Pancreas (tissue), 10 donors: ENCODE results near the gene DBT. TPM values are rescaled to one million over a fixed set of nuclear protein-coding genes. Genes with fewer than 3 reads are reported as not detected.
A peak's percentile ranks its signal among the peaks of the same experiment; 100 is the strongest.
"Not testable (repeated sequence)": the region's sequence is repeated elsewhere in the genome, so short reads cannot be mapped to it uniquely, and the experiment has no call there.

ENCODE experiments used
- ATAC-seq, 4 donors: fragments of 200-7000 bp; cut with Tn5 transposase; one replicate each; pipeline versions ENCODE4 v1.8.0 to v1.9.1; 2020; ENCODE audit warnings: mild to moderate bottlenecking in 4 of 4, moderate library complexity in 4 of 4
- DNase-seq, 6 donors: peaks; one replicate each; pipeline ENCODE4 v3.0.0-alpha.2; 2020
- FAIRE-seq: peaks from 2 replicates; lab custom pipeline; 2012; peaks lifted over from hg19 to GRCh38; lab: Jason Lieb, UNC
- H3K27ac ChIP-seq, 4 donors: fragments of 200-600 bp; sonication (generic); 1 replicate in 3 of 4; 2 replicates in 1 of 4; pipeline versions ENCODE4 v1.5.0 to v1.8.0; 2020
- H3K27me3 ChIP-seq, 4 donors: fragments of 200-600 bp; one replicate each; pipeline ENCODE4 v1.8.0; 2021
- H3K36me3 ChIP-seq, 3 donors: fragments of 200-600 bp; sonication (generic) in 1 of 3; one replicate each; pipeline versions ENCODE4 v1.5.0 to v1.8.0; 2020 to 2021
- H3K4me1 ChIP-seq, 3 donors: fragments of 200-600 bp; one replicate each; pipeline ENCODE4 v1.8.0; 2021
- H3K4me3 ChIP-seq, 4 donors: fragments of 200-600 bp; sonication (generic) in 2 of 4; one replicate each; pipeline versions ENCODE4 v1.5.0 to v1.8.0; 2020 to 2021
- H3K9me3 ChIP-seq, 4 donors: fragments of 200-600 bp; one replicate each; pipeline ENCODE4 v1.8.0; 2021
- CTCF ChIP-seq, 4 donors: fragments of 200-600 bp; sonication (generic) in 3 of 4; IDR thresholded peaks; one replicate each; pipeline versions ENCODE4 v1.5.0 to v1.8.0; 2021; ENCODE audit warnings: antibody characterized with exemption in 4 of 4
- WGBS, 2 donors: extraction: QIAGEN DNeasy Blood & Tissue Kit; methylation state at CpG; one replicate each; pipeline ENCODE4 v1.1.7; 2013; 5-methylcytosine and 5-hydroxymethylcytosine counted together
- intact Hi-C, 3 donors: fragments of 100-400 bp; cut with DNase I; formaldehyde crosslinking; loops; one replicate each; pipeline versions ENCODE4 v1.11.1 to v1.14.2; 2022
- polyA plus RNA-seq, 2 donors: library from polyadenylated mRNA; stranded (reverse); fragments of 200-250 nt; gene quantifications; one replicate each; pipeline ENCODE4 v1.2.3, GENCODE V29; 2013
- total RNA-seq, 6 donors: library from RNA; stranded (reverse); fragmentation: NEBNext Ultra II Directional in 4 of 6; extraction: Animal tissue kit (Norgen Biotek cat#: 25700) in 4 of 6; gene quantifications; one replicate each; pipeline versions ENCODE4 v1.2.1 to v1.2.4, GENCODE V29; 2021 to 2023
- donor health status: healthy with polysubstance abuse.
- donor health status: DM: no; HTN: no; CAD: no; lungs with moderate emphysema.
- donor health status: DM: no; HTN: no; CAD: no.
- donor health status: control.
- donor health status: control.
- donor health status: Bipolar disorder and iron deficiency.
- donor health status: DM: yes; HTN: yes; CAD: no.
- donor health status: DM: no; HTN: no; CAD: no.
- donor health status: DM: no; HTN: no; CAD: no.
- donor health status: DM: yes; HTN: yes; CAD: no.

DBT gene
- total and polyA plus RNA-seq, 8 donors, result 1.7 to 12.8 (median 8.9) TPM

- WGBS, 2 donors, result 0 to 1% methylated on average over 53 of the region's 53 CpGs
- no peaks in the 10 kb centered on the region for H3K27me3 ChIP-seq
- H3K27ac ChIP-seq, result peak within 1 kb of the TSS; percentile 56 to 83 (median 63)
- peak; percentile 92 to 100 (median 94) for DNase-seq
- intact Hi-C loops, result no loop called here
- no peak for TF ChIP-seq CTCF (IDR thresholded peaks at IDR 0.05)
- no peaks in the 10 kb centered on the region for H3K9me3 ChIP-seq
- H3K36me3 ChIP-seq, result peaks cover 0 to 11% (median 3%) of the 10 kb centered on the region in 3 donors
- peaks cover 4 to 16% (median 7%) of the 10 kb centered on the region in 3 donors for H3K4me1 ChIP-seq
- peak within 1 kb of the TSS; percentile 59 to 100 (median 86) for H3K4me3 ChIP-seq
- no peak for FAIRE-seq
- ATAC-seq, result peak; percentile 98 to 100 (median 100)
Measured at GRCh38 chr1:100265931-100266740, 16.5 kb upstream of the DBT start, which contains the start of gene RTCA. Gene RTCA (plus strand): TSS chr1:100266216. CDS start chr1:100266376, 160 bp downstream.

GRCh38 chr1:100265562-100265930, 15.9 kb upstream of the DBT start:
- FAIRE-seq (no peak), ATAC-seq (peak; percentile 51 to 74 (median 66)), DNase-seq (peak in 1 of 6 donors; percentile 10)

GRCh38 chr1:100264081-100264480, 14.4 kb upstream of the DBT start:
- DNase-seq, intact Hi-C loops, H3K9me3 ChIP-seq, H3K27ac ChIP-seq, ATAC-seq, H3K4me3 ChIP-seq, H3K36me3 ChIP-seq, FAIRE-seq, H3K27me3 ChIP-seq: not testable (repeated sequence)
- H3K4me1 ChIP-seq, result peaks cover 4 to 16% (median 7%) of the 10 kb centered on the region in 3 donors
- WGBS, 2 donors, result 94 to 95% methylated on average over 5 of the region's 5 CpGs

More at GRCh38 chr1:100265562-100265930, 15.9 kb upstream of the DBT start:
- Histone ChIP-seq H3K4me1 (peaks cover 4 to 16% (median 7%) of the 10 kb centered on the region in 3 donors), H3K36me3 (peaks cover 0 to 5% (median 3%) of the 10 kb centered on the region in 3 donors), H3K9me3 (no peaks in the 10 kb centered on the region), H3K27me3 (no peaks in the 10 kb centered on the region), H3K27ac (peak overlapping the region; percentile 56 to 83 (median 63)), H3K4me3 (peak overlapping the region; percentile 59 to 100 (median 86))
- intact Hi-C loops, result no loop called here
- TF ChIP-seq CTCF (IDR thresholded peaks at IDR 0.05), result no peak
- WGBS, 2 donors, result 1 to 2% methylated on average over 12 of the region's 12 CpGs

GRCh38 chr1:100261686-100262085, 12.1 kb upstream of the DBT start:
- FAIRE-seq (no peak), ATAC-seq (no peak), DNase-seq (no peak)
- TF ChIP-seq CTCF (IDR thresholded peaks at IDR 0.05), result no peak
- Histone ChIP-seq H3K36me3 (no peaks in the 10 kb centered on the region), H3K27ac (no peak overlapping the region), H3K27me3 (no peaks in the 10 kb centered on the region), H3K4me3 (no peak overlapping the region), H3K4me1 (no peaks in the 10 kb centered on the region), H3K9me3 (no peaks in the 10 kb centered on the region)
- intact Hi-C loops, result no loop called here

- ATAC-seq, H3K9me3 ChIP-seq, H3K4me3 ChIP-seq, intact Hi-C loops, H3K4me1 ChIP-seq, H3K36me3 ChIP-seq, FAIRE-seq, H3K27me3 ChIP-seq, H3K27ac ChIP-seq, DNase-seq: not testable (repeated sequence)
- WGBS, 2 donors, result 81 to 91% methylated on average over 6 of the region's 6 CpGs
Measured at GRCh38 chr1:100258427-100258826, 8.8 kb upstream of the DBT start.

- intact Hi-C loops, H3K4me1 ChIP-seq, ATAC-seq, H3K36me3 ChIP-seq, H3K27ac ChIP-seq, FAIRE-seq, H3K4me3 ChIP-seq, H3K27me3 ChIP-seq, H3K9me3 ChIP-seq, DNase-seq: not testable (repeated sequence)
- WGBS, 2 donors, result 78 to 79% methylated on average over 5 of the region's 5 CpGs
Measured at GRCh38 chr1:100256273-100256672, 6.6 kb upstream of the DBT start.
